Right hindlimb (tissue), 1 donor: ENCODE data around the gene LMO1.

ENCODE experiments used
- DNase-seq: peaks from one replicate; pipeline ENCODE4 v3.0.0-alpha.2; 2018

LMO1 gene

GRCh38 chr11:8225589-8226036 is 38.1 kb downstream of the LMO1 start:
- peak; percentile 79 for DNase-seq

GRCh38 chr11:8224711-8225110 is 39.0 kb downstream of the LMO1 start:
- no peak for DNase-seq

DNA sequence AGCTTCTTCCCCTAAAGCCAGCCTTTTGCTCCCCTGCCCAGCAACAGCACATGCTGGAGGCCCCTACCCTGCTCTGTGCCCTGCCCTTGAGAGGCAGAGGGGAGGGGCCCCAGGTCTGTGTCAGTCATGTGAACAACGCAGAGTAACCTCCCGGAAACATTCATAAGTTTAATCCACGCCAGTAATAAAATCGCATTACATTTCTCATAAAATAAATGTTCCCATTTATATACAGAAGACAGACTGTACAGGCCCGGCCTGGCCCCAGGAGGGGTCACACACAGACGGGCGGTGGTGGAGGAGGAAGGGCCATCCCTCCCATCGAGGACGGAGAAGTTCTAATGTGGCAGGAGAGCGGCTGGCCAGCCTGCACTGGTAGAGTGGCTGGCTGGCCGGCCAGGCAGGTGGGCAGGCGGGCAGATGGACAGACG is 39.5 kb downstream of the LMO1 start:
- no peak for DNase-seq

- DNase-seq = no peak
Measured at GRCh38 chr11:8223513-8223900, 40.2 kb downstream of the LMO1 start.

GRCh38 chr11:8222820-8223512 is 40.7 kb downstream of the LMO1 start:
- peak; percentile 42 for DNase-seq

DNA sequence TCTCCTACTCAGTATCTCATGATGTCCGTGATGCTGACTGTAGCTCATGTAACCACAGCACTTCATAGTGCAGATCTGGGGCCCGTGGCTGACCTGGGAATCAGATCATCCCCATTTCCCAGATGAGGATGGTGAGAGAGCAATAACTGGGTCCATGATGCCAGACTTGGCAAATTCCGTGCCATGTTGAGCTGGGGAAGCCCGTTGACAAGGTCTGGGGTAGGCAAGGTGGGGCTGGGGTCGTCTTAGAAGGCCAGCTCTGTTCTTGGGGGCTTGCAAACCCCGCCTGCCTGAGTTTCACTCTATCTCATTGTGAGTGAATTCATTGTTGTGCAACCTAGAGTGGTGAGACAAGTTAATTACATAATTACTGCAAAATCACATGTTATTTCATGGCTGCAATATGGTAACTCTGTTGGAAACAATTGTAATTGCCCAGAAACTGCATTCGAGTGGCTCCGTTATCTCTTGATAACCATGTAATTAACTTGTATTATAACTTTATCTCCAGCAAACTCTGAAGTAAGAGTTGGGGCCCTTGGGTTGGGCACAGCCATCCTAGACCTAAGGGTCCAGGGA is 41.7 kb downstream of the LMO1 start:
- DNase-seq = no peak

GRCh38 chr11:8221046-8221723 is 42.5 kb downstream of the LMO1 start:
- DNase-seq = no peak

DNA sequence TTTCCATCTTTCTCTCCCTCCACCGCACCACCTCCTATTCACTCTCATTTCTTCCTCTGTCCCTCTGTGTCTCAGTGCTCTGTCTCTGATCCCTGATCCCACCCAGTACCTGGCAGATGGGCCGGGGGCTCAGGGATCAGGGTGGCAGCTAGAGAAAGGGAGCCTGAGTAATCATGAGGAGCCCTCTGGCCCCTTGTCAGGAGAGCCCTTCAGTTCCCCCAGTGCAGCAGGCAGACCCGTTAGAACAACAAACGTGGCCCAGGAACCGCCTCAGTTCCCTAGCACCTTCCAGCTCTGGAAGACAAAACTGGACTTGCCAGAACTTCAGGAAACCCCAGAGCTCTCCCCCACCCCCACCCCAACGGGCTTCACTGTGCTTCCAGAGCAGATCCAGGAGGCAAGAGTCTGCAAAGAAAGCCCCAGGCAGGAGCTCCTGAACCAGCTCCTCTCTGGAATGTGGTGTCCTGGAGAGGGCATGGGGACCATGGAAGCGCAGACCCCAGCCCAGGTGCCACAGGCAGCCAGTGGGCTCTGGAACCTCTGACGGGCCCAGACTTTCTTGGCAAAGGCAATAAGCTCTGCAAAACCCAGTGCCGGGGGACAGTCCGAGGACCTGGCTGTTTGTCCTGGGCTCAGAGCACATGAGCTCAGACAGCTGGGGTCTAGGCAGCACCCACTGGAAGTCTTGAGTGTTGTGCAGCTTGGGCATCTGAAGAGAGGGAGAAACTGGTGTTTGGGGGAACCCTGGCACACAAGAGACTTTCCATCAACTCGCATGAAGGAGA is 43.2 kb downstream of the LMO1 start:
- no peak for DNase-seq

DNA sequence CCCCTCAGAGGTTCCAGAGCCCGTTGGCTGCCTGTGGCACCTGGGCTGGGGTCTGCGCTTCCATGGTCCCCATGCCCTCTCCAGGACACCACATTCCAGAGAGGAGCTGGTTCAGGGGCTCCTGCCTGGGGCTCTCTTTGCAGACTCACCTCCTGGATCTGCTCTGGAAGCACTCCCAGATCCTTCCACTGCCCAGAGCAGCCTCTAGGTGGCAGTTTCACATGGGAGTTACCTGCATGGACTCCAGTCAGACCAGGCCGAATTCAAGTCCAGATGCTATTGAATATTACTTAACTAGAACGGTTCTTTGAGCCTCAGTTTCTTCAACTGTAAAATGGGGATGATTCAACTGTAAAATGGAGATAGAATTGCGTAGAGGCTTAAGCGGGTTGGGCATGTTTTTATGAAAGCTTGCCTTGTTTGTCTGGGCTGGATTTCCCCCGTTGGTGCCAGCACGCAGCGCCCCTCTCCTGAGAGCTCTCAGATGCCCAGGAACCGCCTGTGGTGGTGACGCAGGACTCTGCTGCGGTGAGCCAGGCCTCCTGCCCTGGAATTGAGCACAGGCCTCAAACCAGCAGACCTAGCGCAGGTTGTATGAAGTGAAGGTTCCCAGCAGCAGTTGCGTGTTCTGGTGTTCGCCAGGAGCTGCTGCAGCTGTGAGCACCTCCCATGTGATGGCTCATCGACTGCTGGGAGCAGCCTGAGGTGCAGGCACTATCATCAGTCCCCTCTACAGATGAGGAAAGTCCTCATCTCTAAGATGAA is 44.2 kb downstream of the LMO1 start:
- no peak for DNase-seq

DNA sequence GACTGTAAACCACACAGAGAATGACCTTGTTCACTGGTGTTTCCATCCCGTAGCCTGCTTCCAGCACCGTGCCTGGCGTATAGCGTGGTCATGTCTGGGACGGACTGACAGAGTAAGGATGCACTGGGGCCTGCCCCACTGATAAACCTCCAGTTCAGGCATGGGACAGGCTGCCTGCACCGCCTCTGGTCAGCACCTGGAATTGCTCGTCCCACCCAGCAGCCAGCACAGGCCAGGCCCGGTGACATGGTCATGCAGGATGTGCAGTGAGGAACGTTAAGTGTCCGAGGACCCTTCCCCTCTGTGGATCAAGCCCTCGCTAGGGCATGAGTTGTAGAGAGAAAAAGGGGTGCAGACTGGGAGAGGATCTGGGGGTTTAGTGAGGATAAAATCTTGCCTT is 44.8 kb downstream of the LMO1 start:
- no peak for DNase-seq

DNA sequence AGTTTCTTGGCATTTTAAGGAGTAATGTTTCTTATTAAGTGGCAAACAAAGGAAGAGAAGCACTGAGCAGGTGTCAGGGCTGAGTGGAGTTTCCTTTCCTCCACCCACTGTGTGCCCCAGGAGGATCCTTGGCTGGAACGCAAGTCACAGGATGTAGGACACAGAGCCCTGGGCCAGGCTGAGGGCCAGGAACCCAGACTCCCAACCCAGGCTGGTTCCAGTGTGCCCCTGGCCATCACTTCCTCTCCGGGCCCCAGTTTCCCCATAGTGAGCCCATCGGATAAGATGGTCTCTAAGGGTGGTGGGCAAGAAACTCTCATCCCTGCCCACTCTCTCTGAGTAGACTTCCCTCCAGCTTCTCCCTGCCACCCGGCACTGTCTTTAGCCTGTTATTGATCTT is 45.3 kb downstream of the LMO1 start:
- DNase-seq = no peak

DNA sequence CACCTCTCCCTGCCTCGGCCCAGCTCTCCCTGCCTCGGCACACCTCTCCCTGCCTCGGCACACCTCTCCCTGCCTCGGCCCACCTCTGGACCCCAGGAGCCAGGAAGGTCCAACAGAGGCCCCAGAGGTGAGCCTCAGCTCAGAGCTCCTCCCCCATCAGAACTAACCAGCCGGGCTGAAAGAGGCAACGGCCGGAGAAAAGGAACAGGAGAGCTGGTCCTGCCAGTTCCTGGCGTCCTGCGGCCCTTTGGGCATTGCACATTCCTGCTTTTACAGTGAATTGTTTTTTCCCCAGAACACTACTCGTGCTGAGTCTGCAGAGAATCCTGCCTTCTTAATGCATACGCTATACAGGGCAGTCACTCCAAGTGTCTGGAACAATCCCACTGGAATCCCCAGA is 45.8 kb downstream of the LMO1 start:
- no peak for DNase-seq

- no peak for DNase-seq
Measured at GRCh38 chr11:8217136-8217535, 46.5 kb downstream of the LMO1 start.

GRCh38 chr11:8213376-8213775 is 50.3 kb downstream of the LMO1 start:
- DNase-seq = no peak

DNA sequence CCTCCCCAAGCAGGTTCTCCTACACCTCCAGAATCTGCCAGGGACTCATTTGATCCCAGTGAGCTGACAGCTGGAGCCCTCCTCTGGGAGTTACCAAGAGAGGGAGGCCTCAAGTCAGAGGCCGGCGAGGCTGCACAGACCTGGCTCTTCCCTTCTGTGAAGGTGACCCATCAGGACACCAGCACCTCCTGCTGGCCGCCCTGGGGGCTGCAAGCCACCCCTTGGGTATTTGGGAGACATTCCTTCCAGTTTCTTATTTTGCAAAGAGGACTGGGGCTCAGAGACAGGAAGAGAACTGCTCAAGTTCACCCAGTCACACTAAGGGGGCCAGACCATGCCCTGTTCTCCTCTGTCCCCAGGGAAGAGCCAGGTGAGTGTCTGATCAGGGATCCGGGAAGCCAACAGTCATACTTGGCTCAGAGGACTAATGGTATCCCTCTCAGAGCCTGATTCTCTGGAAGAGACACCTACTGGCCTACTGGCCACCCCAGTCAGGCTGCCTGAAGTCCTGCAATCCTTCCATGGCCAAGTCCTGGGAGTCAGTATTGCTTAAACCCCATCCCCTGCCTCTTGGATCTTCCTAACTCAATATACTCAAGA is 54.4 kb downstream of the LMO1 start:
- DNase-seq = no peak

DNA sequence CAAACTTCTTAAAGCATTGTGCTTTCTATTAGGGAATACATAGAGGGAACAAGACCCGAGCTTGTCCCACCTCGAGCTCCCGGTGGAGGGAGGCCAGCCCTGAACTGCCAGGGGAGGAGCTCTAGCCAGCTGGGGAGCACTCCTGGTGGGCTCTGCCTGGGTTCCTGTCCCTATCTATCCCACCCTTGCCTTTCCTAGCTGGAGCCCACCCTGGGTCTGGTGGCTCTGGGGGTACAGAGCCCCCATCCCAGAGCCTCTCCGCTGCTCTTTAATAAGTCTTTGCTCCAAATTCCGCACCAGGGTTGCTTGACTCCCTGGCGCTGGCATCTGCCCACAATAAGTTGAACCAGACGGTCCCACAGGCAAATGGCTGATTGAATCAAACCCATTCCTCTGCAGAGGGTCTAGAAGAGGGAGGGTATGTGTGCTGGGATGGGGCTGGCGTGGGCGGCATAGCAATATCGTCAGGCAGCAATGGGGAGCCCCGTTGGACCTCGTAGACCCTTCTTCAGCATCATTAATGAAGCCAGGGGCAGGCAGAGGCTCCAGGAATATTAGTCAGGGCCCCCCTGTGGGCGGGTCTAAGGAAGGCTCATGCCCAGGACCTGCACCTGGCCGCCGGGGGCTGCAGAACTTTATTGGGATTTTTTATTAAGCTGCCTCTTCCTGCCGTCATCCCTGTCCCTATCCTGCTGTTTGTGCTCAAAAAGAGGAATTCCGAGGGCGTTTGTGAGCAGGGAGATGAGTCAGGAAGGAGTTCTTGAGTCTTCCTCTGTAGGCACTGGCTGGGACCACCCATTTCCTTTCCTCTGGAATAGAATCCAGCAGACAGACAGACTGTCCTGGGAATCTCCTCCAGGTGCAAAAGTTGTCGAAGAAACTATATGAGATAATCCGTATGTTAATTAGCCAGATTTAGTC is 56.3 kb downstream of the LMO1 start:
- no peak for DNase-seq

GRCh38 chr11:8206251-8207079 is 57.2 kb downstream of the LMO1 start:
- DNase-seq = peak; percentile 66

DNA sequence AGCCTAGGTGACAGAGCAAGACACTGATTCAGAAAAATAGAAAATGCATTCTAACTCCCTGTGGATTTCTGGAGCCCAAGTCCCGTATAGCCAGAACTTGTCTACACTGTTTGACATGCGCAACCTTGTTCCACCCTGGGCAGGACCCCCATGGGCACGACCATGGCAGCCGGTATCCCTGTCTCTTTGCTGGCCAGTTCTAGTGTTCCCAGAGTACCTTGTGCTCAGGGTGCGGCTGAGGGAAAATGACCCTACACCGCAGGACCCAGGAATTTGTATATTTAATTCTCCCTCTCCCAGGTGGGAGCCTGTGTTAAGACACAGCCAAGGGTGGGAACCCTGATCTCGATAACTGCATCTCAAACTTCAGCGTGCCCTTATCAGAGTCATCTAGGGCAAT is 58.1 kb downstream of the LMO1 start:
- no peak for DNase-seq

GRCh38 chr11:8204596-8204995 is 59.1 kb downstream of the LMO1 start:
- DNase-seq = no peak

DNA sequence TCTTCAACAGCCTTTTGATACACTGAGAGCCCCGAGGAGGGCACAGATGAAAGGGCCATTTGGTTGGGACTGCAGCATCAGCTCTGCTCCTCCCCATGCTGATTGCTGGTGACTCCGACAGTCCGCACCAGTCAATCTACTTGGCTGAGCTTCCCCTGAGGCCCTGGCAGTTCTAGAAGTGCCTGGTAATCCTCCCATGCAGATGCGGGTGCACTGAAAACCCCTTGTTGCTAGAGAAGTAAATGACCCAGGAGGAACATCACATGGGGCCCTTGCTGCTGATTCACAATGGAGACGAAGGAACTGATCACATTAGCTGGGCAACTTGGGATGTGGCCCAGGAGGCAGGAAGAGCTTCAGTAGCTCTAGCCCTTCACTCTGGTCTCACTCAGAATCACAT is 59.7 kb downstream of the LMO1 start:
- no peak for DNase-seq
